Right cardiac atrium (tissue), 5 donors: ENCODE measurements around the gene KTN1. TPM values are rescaled to one million over a fixed set of nuclear protein-coding genes. Genes with fewer than 3 reads are reported as not detected.

Experiments used
- ATAC-seq, 2 donors: fragments of 200-7000 bp; cut with Tn5 transposase; one replicate each; pipeline versions ENCODE4 v1.8.0 to v1.9.1; 2020; ENCODE audit warnings: moderate library complexity in 2 of 2, mild to moderate bottlenecking in 1 of 2
- DNase-seq, 3 donors: peaks; one replicate each; pipeline ENCODE4 v3.0.0-alpha.2; 2020
- H3K27ac ChIP-seq: one replicate; pipeline ENCODE4 v1.5.1; 2013; ENCODE audit warnings: mild to moderate bottlenecking, low read length, control low read depth, moderate library complexity
- H3K27me3 ChIP-seq: one replicate; pipeline ENCODE4 v1.6.1; 2013; ENCODE audit not compliant: control insufficient read depth, insufficient read depth
- H3K4me1 ChIP-seq: one replicate; pipeline ENCODE4 v1.6.1; 2013; ENCODE audit warnings: low read length; ENCODE audit not compliant: control insufficient read depth, insufficient read depth
- H3K4me3 ChIP-seq: one replicate; pipeline ENCODE4 v1.5.1; 2013; ENCODE audit warnings: low read length, control low read depth
- H3K9me3 ChIP-seq: one replicate; pipeline ENCODE4 v1.6.1; 2013; ENCODE audit warnings: low read length; ENCODE audit not compliant: control insufficient read depth
- WGBS: extraction: QIAGEN DNeasy Blood & Tissue Kit; methylation state at CpG from one replicate; pipeline ENCODE4 v1.1.7; 2013; 5-methylcytosine and 5-hydroxymethylcytosine counted together
- intact Hi-C, 4 donors: fragments of 100-400 bp; cut with DNase I; formaldehyde crosslinking; loops; one replicate each; pipeline versions ENCODE4 v1.11.0 to v1.14.0; 2022 to 2023
- polyA plus RNA-seq: library from polyadenylated mRNA; stranded (reverse); fragments of 200-250 nt; gene quantifications from one replicate; pipeline ENCODE4 v1.2.3, GENCODE V29; 2013
- total RNA-seq, 4 donors: library from RNA; stranded (reverse); fragmentation: NEBNext Ultra II Directional; extraction: Animal tissue kit (Norgen Biotek cat#: 25700); gene quantifications; one replicate each; pipeline ENCODE4 v1.2.1, GENCODE V29; 2021
- donor health status: healthy with polysubstance abuse.
- donor health status: DM: no; HTN: yes; CAD: no.
- donor health status: DM: no; HTN: no; CAD: no.
- donor health status: DM: no; HTN: yes; CAD: no; lungs with severe emphysema.
- donor health status: DM: yes; HTN: yes; CAD: no.

The KTN1 gene
- total and polyA plus RNA-seq, 5 donors = 146 to 232 (median 208) TPM

- Histone ChIP-seq H3K27me3 (no peaks in the 10 kb centered on the region), H3K4me1 (no peaks in the 10 kb centered on the region), H3K27ac (no peak overlapping the region), H3K9me3 (no peaks in the 10 kb centered on the region), H3K4me3 (no peak overlapping the region)
- intact Hi-C loops = no loop called here
- DNase-seq = no peak
- no peak for ATAC-seq
These were observed 61.9 kb downstream of the KTN1 start for GRCh38 chr14:55641954-55642353.

- H3K27me3 ChIP-seq = no peaks in the 10 kb centered on the region
- 60% methylated on average over 1 of the region's 1 CpG for WGBS
- intact Hi-C loops = no loop called here
- H3K4me3 ChIP-seq = no peak overlapping the region
- H3K27ac ChIP-seq = no peak overlapping the region
- H3K4me1 ChIP-seq = no peaks in the 10 kb centered on the region
- DNase-seq (no peak), ATAC-seq (no peak)
- no peaks in the 10 kb centered on the region for H3K9me3 ChIP-seq
These were observed 65.1 kb downstream of the KTN1 start for GRCh38 chr14:55645145-55645544.

GRCh38 chr14:55645845-55646832 is 66.1 kb downstream of the KTN1 start:
- WGBS = 100% methylated on average over 2 of the region's 2 CpGs
- H3K4me1 ChIP-seq = no peaks in the 10 kb centered on the region
- H3K9me3 ChIP-seq = no peaks in the 10 kb centered on the region
- intact Hi-C loops = no loop called here
- DNase-seq (no peak), ATAC-seq (no peak)
- no peaks in the 10 kb centered on the region for H3K27me3 ChIP-seq
- no peak overlapping the region for H3K4me3 ChIP-seq
- no peak overlapping the region for H3K27ac ChIP-seq

- H3K27me3 ChIP-seq = no peaks in the 10 kb centered on the region
- intact Hi-C loops = no loop called here
- no peak overlapping the region for H3K4me3 ChIP-seq
- H3K4me1 ChIP-seq = no peaks in the 10 kb centered on the region
- no peak for DNase-seq
- H3K27ac ChIP-seq = no peak overlapping the region
- no peaks in the 10 kb centered on the region for H3K9me3 ChIP-seq
- no peak for ATAC-seq
- 89% methylated on average over 1 of the region's 1 CpG for WGBS
These were observed 71.0 kb downstream of the KTN1 start for GRCh38 chr14:55650992-55651391.

GRCh38 chr14:55654243-55654642 is 74.2 kb downstream of the KTN1 start:
- DNase-seq = no peak
- Histone ChIP-seq H3K4me1 (no peaks in the 10 kb centered on the region), H3K27ac (no peak overlapping the region), H3K27me3 (no peaks in the 10 kb centered on the region), H3K9me3 (no peaks in the 10 kb centered on the region), H3K4me3 (no peak overlapping the region)
- intact Hi-C loops = no loop called here
- no peak for ATAC-seq
- 44% methylated on average over 2 of the region's 2 CpGs for WGBS

- no peaks in the 10 kb centered on the region for H3K9me3 ChIP-seq
- intact Hi-C loops = no loop called here
- H3K4me3 ChIP-seq = no peak overlapping the region
- no peaks in the 10 kb centered on the region for H3K4me1 ChIP-seq
- ATAC-seq (no peak), DNase-seq (no peak)
- no peak overlapping the region for H3K27ac ChIP-seq
- no peaks in the 10 kb centered on the region for H3K27me3 ChIP-seq
These were observed 81.0 kb downstream of the KTN1 start for GRCh38 chr14:55661029-55661428.

- no peak for DNase-seq
- Histone ChIP-seq H3K4me1 (no peaks in the 10 kb centered on the region), H3K27ac (no peak overlapping the region), H3K27me3 (no peaks in the 10 kb centered on the region), H3K4me3 (no peak overlapping the region), H3K9me3 (no peaks in the 10 kb centered on the region)
- intact Hi-C loops = no loop called here
- ATAC-seq = peak in 1 of 2 donors; percentile 36
- WGBS = 61% methylated on average over 5 of the region's 5 CpGs
These were observed 82.7 kb downstream of the KTN1 start for GRCh38 chr14:55662752-55663151.

GRCh38 chr14:55665067-55665675 is 85.2 kb downstream of the KTN1 start:
- Histone ChIP-seq H3K9me3 (no peaks in the 10 kb centered on the region), H3K27ac (no peak overlapping the region), H3K4me1 (no peaks in the 10 kb centered on the region), H3K27me3 (no peaks in the 10 kb centered on the region), H3K4me3 (no peak overlapping the region)
- no peak for ATAC-seq
- 90% methylated on average over 4 of the region's 4 CpGs for WGBS
- no peak for DNase-seq
- intact Hi-C loops = no loop called here

- H3K4me3 ChIP-seq = no peak overlapping the region
- intact Hi-C loops = no loop called here
- no peaks in the 10 kb centered on the region for H3K4me1 ChIP-seq
- 79% methylated on average over 2 of the region's 2 CpGs for WGBS
- DNase-seq (no peak), ATAC-seq (no peak)
- no peak overlapping the region for H3K27ac ChIP-seq
- H3K9me3 ChIP-seq = no peaks in the 10 kb centered on the region
- no peaks in the 10 kb centered on the region for H3K27me3 ChIP-seq
These were observed 87.8 kb downstream of the KTN1 start for GRCh38 chr14:55667801-55668200.

- Histone ChIP-seq H3K27me3 (no peaks in the 10 kb centered on the region), H3K9me3 (no peaks in the 10 kb centered on the region), H3K27ac (no peak overlapping the region), H3K4me1 (no peaks in the 10 kb centered on the region), H3K4me3 (no peak overlapping the region)
- DNase-seq (no peak), ATAC-seq (no peak)
- intact Hi-C loops = no loop called here
- WGBS = 91% methylated on average over 2 of the region's 2 CpGs
These were observed 91.6 kb downstream of the KTN1 start for GRCh38 chr14:55671641-55672040.

- ATAC-seq = no peak
- Histone ChIP-seq H3K9me3 (no peaks in the 10 kb centered on the region), H3K27ac (no peak overlapping the region), H3K4me1 (no peaks in the 10 kb centered on the region), H3K27me3 (no peaks in the 10 kb centered on the region), H3K4me3 (no peak overlapping the region)
- WGBS = 63% methylated on average over 2 of the region's 2 CpGs
- intact Hi-C loops = no loop called here
- DNase-seq = no peak
These were observed 93.0 kb downstream of the KTN1 start for GRCh38 chr14:55673048-55673447.
